GM19468 (cell line): ENCODE data around the gene C1orf35.

Experiments
- ATAC-seq: cut with Tn5 transposase; IDR thresholded peaks from one replicate; pipeline ENCODE4 v1.9.1; 2021; ENCODE audit warnings: mild to moderate bottlenecking, moderate library complexity, moderate number of reproducible peaks; ENCODE audit not compliant: unreplicated experiment; ENCODE audit errors: extremely low read depth

The C1orf35 gene

GRCh38 chr1:228097333-228098081, 5.6 kb downstream of the C1orf35 start:
- ATAC-seq = no peak

GRCh38 chr1:228096416-228097332, 6.5 kb downstream of the C1orf35 start:
- no peak for ATAC-seq

GRCh38 chr1:228095938-228096337, 7.2 kb downstream of the C1orf35 start:
- ATAC-seq = no peak

GRCh38 chr1:228095161-228095560, 8.0 kb downstream of the C1orf35 start:
- no peak for ATAC-seq

- no peak for ATAC-seq
Measured at GRCh38 chr1:228094432-228095016, 8.6 kb downstream of the C1orf35 start.

- ATAC-seq = no peak
Measured at GRCh38 chr1:228093050-228093906, 9.8 kb downstream of the C1orf35 start.

GRCh38 chr1:228092342-228093049, 10.6 kb downstream of the C1orf35 start:
- no peak for ATAC-seq

- ATAC-seq = no peak
Measured at GRCh38 chr1:228091084-228091483, 12.0 kb downstream of the C1orf35 start.

- ATAC-seq = no peak
Measured at GRCh38 chr1:228090613-228091081, 12.5 kb downstream of the C1orf35 start.

- no peak for ATAC-seq
Measured at GRCh38 chr1:228089519-228090380, 13.4 kb downstream of the C1orf35 start.

GRCh38 chr1:228088586-228089498, 14.3 kb downstream of the C1orf35 start:
- no peak for ATAC-seq

GRCh38 chr1:228087771-228088251, 15.3 kb downstream of the C1orf35 start:
- no peak for ATAC-seq

- ATAC-seq = no peak
Measured at GRCh38 chr1:228085287-228085951, 17.7 kb downstream of the C1orf35 start.

GRCh38 chr1:228084797-228085196, 18.3 kb downstream of the C1orf35 start:
- no peak for ATAC-seq

- no peak for ATAC-seq
Measured at GRCh38 chr1:228084325-228084724, 18.8 kb downstream of the C1orf35 start.

- no peak for ATAC-seq
Measured at GRCh38 chr1:228083871-228084278, 19.2 kb downstream of the C1orf35 start.
